ENCODE data around the gene HOXD13.
A peak's percentile ranks its signal among the peaks of the same experiment; 100 is the strongest.

The HOXD13 gene

DNA sequence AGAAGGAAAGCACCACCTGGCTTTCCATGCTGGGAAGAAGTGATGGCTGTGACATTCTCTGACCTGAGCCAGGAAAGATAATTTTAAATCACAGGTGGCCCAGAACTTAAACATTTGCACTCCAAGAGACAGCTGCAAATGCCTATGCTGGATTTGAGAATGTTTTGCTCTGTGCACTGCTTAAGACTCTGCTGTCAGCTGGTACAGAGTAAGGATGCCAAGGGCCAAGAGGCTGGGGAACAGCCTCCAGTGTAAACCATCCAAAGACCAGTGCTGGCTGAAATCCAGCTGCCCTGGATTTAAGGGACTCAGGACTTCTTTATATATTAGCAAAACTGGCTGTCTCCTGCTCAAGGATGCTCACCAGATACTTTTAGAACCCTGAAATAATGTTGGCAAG is 40.9 kb downstream of the HOXD13 start:
- DNase-seq = no peak

DNA sequence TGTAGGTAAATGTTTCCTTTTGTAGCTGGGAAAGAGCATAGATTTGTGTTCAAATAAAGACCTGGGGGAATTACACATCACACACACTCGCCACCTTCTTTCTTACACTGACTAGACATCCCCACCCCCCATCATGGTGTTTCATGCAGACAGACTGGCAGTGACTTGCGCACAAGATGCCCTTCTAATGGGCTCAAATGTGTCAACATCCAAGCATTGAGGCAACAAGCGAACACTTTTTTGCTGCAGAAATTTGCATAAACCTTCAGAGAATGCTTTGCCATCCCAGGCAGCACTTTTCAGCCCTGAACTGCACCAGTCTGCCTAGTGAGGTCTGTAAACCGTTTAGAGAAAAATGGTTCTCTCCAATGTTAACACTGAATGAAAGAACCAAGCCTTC is 41.5 kb downstream of the HOXD13 start:
- DNase-seq = no peak

DNA sequence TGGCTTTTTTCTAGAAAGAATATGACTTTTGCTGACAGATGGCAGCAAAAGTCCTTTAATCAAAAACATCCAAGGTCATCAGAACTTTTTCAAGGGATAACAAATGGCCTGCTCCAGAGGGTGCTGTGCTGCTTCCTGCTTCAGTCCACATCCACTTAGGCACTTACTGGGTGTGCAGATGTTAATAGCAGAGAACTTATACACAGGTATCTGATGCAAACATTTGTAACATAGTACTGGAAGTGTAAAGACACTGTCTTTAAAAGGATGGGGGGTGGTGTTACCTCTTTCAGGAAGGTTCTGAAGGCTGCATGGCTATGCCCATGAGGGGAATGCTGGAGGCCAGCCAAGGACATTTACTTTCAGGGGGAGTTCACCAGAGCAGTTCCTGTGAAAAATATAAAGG is 42.5 kb downstream of the HOXD13 start:
- peak; percentile 57 for DNase-seq

DNA sequence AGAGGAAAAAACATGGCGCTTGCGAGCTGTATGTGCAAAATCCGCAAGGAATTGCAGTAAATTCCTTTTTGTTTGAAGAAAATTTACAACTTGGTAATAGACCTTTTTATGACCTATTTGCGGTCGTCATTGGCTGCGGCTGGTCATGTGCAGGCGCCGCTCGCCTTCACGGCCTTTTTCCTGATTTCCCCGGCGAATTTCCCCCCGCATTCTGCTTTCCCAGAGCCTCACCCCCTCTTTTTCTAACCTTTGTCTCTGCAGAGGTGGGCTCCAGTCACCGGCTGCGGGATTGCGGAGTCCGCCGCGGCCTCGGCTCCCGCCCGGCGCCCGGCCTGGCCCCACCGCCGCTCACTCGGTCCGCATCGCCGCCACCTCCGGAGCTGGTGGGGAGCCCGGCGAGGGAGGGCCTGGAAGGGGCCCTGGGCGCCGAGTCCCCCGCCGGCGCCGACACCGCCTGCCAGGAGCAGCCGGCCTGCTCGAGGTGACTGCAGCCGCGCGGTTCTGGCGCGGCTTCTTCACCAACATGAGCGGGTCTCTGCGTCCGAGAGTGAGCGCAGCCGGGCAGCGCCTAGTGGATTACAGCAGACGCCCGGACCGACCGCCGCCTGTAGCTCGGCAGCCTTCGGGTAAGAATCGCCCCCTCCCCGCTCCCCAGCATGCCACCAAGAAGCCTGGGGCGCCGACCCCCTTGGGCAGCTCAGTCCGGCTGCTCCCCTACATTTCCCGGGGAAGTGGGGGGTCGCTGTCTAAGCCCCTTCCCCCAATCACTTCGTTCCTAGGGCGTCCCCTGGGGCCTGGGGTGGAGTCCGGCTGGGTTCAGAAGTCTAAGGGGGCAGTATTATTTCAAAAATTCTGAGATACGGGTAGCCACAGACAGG is 44.1 kb downstream of the HOXD13 start:
- DNase-seq = peak; percentile 57

DNA sequence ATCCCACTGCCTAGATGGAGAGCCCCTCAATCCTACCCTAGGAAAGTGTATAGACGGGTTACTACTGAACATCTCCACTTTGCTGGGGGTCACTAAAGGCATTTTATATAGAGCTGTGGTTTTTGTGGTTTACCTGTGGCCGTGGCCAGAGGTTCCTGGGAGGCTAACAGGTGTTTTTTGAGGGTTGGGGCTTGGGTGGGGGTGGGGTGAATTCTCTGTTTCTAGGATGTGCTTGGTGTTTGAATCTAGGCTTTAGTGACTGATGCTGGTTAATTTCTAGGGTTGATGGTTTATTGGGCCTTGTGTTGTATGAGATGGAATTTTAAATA is 44.7 kb downstream of the HOXD13 start:
- peak; percentile 62 for DNase-seq

DNA sequence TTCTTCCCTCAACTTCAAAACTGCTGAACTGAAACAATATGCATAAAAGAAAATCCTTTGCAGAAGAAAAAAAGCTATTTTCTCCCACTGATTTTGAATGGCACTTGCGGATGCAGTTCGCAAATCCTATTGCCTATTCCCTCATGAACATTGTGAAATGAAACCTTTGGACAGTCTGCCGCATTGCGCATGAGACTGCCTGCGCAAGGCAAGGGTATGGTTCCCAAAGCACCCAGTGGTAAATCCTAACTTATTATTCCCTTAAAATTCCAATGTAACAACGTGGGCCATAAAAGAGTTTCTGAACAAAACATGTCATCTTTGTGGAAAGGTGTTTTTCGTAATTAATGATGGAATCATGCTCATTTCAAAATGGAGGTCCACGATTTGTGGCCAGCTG is 45.4 kb downstream of the HOXD13 start:
- no peak for DNase-seq

DNA sequence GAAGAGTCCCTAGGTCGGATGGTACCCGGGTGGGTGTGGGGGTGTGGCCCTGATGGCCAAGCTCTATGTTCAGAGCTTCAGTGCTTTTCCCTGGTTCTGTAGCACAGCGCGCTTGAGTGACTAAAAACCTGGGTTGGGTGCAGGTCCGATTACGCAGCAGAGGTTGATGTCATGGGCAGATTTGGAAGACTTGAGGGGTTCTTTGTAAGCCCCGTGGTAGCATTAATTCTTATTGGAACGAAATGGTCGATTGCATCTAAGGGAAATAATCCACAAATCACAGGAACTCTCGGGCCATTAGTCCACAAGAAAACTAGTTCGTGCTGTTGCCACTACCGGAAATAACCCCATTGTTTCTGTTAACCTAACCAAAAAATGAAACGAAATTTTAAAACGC is 46.0 kb downstream of the HOXD13 start:
- peak; percentile 25 for DNase-seq

DNA sequence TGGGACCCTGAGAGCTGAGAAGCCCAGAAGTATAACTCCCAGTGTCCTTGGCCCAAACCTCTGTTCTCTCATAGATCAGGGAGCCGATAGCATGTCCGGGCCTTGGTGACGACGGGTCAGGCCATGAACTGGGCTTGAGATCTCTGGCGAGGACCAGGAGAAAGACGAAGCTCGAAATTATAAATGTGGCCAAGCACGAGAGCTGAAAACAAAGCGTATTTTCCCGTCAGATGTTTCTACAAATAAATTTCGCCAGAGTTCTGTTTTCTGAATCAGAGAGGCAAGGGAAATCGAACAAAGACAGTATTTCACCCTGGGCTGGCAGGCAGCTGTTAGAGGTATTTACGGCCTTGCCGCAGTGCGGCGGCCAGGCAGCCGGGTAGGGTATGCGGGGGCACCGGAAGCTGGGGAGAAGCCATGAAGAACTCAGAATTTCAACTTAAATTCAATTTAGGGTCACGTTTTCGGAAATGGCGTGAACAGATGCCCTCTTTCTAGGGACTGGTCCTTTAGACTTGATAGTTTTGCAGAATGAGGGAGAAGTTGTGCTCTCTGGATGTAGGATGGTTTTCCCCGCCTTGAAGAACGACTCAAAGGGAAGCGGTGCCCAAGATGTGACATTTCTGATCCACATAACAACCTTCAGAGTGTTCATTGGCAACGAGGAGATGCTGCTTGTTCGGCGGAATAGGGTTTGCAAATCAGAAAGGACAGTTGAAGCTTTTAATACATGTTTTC is 46.6 kb downstream of the HOXD13 start:
- DNase-seq = no peak

DNA sequence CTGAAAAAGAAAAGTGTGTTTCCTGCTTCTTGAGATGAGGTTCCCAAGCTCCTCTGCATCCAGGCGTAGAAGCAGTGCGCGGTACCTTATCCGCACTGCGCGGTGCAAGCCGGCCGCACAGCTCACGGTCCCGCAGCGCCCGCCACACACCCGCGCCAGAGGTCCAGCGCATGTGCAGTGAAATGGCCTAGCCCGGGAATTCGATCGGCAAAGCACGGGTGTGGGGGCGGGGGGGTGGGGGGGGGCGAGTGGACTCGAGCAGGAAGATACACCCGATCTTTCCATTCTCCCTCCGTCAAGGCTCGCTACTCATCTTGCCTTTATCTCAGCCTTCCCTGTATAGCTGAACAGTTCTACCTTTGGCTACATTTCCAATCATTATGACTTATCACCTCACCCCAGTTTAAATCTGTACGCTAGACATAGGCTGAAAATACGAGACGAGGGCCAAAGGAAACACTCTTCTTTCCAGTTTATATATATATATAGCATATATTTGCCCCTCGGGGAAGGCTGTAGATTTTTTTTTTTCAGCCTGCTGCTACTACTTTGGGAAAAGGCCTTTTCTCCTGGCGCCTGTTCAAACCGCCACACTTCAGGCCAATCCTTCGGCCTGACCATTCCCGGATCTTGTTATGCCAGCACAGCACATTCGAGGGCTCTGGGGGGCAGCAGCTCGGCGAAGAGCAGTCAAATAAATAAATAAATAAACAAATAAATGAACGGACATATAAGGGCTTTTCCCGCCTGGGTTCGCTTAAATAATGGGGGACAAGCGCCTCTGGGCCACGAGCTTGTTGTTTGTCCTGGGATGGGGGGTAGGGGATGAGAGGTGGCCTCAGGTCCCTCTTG is 47.4 kb downstream of the HOXD13 start:
- DNase-seq = no peak

DNA sequence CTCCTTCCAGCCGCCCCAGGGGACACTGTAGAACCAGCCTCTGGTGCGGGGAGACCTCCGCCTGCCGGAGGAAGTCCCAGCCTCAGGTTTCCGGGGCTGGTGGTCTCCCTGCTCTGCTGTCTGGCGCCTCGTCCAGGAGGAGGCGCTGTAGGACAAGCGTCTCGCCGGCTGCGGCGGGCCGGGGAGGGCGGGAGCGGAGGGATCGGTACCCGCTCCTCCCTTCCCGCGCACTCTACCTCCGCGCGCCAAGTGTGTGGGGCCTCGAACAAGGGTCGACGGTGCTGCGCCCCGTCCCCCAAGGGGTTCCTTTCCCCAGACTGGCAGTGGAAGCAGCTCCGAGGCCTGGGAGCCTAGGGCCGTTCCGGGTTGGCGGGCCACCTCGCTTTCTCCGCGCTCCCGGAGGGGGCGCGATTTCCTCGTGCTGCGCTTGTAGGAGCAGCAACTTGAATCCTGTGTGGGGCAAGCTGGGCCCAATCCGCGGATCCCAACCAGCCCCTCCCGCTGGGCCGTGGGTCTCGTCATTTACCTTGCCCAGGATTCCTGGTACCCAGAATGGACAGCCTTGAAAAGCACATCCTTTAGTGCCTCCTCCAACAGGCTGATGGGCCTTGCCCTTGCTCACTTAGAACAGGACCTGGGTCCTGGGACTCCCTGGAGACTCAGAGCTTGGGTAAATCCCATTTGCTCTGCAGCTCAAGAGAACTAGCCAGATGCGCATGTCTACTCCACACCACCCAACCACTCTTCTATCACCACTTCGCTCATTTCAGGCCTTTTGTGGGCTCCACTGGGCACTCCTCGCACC is 48.2 kb downstream of the HOXD13 start:
- DNase-seq = no peak

DNA sequence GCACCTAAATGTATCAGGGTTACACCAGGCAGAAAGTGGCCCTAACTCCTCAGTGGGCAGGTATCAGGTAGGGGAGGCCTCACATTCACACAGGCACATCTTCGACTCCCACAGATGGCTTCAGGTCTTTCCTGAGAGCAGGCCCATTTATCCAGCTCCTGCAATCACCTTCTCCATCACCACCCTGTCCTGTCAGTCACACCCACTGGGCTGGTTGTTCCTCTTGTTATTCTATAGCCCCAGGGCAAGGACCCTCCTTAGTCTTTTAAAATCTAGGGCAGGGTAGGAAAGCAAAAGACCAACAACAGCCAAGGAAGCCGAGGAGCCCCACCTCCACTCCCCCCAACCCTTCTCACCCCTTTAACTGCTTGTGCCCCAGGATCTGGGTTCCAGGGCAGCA is 49.8 kb downstream of the HOXD13 start:
- no peak for DNase-seq
